ENCODE measurements around the gene VPS26A.
"Not testable (repeated sequence)": the region's sequence is repeated elsewhere in the genome, so short reads cannot be mapped to it uniquely, and the experiment has no call there.

The VPS26A gene

DNA sequence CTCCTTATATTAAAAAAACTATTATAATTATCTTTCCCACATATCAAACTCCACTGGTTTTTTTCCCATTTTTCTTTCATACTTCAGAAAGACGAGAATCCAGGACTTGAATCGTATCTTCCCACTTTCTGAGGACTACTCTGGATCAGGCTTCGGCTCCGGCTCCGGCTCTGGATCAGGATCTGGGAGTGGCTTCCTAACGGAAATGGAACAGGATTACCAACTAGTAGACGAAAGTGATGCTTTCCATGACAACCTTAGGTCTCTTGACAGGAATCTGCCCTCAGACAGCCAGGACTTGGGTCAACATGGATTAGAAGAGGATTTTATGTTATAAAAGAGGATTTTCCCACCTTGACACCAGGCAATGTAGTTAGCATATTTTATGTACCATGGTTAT, 20.2 kb upstream of the VPS26A start:
- DNase-seq, result no peak

DNA sequence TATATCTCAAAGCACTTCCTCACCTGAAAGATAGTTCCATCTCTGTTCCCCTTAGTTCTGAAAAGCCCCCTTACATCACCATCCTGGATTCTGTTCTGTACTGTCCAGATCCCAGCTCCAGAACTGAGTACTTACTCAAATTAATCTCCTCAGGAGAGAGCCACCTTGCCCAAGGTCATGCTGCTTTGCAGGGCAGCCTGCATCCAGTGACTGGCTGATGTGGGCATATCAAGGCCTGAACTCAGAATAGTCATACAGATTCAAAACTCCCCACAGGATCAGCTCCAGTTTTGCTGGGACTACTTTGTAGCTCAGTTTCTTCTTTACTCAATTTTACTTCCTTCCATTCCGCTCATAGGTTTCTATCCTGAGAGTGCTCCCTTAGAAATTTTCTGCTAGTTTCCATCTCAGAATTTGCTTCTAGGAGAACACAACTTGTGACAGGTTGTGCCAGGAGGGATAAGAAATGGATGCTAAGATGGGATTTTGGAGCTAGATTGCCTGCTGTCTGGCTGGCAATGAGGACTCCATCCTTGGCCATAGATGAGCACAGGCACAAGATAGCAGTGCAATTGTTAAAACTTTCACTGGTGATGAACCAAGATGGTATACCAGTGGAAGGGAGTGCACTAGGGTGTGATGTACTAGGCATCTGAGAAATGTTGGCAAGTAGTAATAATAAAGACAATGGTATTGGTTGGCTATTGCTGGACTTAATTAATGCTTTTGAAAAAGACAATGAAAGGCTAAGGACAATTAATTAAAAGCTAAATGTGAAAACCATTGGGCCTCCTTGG, 18.8 kb upstream of the VPS26A start:
- no peak for DNase-seq

DNA sequence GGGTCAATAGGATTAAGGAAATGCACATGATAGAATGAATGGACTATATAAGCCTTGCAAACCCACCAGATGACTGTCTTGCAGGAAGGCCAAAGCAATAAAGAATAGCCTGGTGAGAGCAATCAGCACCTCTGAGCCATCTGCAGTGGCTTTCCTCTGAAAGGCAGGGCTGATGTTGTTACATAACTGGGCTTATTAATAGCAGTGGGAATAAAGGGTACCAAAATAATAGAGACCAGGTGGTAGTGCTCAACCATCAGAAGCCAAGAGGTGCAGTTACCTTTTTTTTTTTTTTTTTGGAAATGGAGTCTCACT, 16.8 kb upstream of the VPS26A start:
- DNase-seq, result no peak

DNA sequence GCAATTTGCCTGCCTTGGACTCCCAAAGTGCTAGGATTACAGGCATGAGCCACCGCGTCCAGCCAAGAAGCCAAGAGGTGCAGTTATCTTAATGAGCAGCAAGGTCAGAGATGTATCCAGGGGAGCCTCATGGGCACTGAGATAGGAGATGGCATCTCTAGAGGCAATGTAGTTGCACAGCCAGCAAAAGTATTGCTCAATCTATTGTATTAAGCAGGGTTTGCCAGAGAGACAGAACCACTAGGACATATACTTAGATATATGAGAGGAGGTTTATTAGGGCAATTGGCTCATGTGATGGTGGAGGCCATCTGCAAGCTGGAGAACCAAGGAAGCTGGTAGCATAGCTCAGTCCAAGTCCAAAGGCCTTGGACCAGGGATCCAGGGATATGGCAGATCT, 16.3 kb upstream of the VPS26A start:
- DNase-seq, result no peak

DNA sequence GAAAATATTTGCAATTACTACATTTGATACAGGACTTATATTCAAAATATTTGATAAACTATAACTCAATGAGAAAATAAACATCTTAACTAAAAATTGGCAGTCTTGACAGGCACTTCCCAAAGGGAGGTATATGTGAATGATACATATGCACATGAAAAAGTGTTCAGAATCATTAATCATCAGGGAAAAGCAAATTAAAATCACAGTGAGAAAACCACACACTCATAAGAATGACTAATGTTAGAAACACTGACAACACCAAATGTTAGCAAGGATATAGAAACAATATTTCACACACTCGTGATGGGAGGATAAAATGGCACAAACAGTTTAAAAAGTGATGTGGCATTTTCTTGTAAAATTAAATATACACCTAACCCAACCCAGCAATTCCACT, 4.1 kb upstream of the VPS26A start:
- no peak for DNase-seq

DNA sequence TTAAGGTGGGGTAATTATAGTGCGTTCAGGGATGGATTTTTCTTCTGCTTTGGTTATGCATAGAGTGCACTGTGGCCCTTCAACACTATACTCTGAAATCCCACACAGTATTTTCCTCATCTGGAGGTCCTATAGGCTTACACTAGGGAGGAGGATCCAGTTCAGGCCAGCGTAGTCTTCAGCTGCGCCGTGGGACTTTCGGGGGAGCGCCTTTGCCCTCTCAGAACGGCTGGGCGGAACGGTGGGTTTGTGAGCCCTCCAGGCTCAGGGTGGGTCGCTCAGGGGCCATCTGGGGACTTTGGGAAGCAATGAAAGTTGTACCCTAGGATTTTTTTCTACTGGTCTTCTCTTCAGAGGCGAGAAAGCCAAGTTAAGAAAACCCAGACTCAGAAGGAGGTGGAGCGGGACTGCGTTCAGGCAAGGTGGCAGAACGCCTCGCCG, 652 bp upstream of the VPS26A start:
- DNase-seq, result no peak

DNA sequence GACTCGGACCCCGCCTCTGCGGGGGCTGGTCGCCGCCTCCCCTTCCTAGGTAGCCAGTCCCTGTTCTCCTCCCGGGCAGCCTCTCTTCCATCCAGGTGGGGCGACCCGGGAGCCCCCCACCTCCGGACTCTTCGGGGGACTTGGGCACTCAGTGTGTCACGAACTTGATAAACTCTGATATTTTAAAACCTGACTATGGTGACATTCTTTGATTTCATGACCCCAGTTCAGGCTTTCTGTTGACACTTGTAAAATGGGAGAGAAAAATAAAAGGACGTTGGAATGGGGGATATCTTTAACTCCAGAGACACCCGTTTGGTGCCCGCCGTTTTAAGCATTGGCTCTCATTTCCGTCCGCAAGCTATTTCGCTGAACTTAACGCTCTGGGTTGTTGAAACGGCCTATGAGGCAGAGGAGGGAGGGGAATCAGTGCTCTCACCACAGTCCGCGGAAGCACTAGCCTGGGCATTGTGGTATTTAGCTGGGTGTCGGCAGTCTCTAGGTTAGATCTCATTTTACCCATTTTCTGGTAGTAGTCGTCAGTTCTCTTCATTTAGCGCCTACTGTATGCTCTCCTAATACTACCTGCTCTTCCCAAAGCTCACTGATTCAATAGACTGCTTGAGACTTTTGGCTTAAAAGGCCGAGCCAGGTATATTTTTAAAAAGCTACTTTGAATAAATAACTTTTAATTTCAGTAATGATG, 738 bp downstream of the VPS26A start:
- peak; percentile 42 for DNase-seq

DNA sequence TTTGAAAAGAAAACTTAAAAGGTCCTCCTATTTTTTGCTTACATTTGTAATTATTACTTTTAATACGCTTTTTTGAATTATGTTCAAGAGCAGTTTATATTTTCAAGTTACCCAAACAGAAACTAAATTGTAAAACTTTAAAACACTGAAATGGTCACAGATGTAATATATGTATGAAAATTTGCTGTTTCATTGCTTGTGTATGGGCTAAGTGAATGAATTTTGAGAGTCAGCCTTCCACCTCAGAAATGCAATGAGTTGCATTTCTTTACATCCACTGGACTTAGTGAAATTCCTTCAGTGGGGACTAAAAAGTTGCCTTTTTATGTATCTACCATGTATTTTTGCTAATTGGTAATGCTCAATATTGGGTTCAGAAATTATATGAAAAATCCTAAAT, 1.6 kb downstream of the VPS26A start:
- no peak for DNase-seq

DNA sequence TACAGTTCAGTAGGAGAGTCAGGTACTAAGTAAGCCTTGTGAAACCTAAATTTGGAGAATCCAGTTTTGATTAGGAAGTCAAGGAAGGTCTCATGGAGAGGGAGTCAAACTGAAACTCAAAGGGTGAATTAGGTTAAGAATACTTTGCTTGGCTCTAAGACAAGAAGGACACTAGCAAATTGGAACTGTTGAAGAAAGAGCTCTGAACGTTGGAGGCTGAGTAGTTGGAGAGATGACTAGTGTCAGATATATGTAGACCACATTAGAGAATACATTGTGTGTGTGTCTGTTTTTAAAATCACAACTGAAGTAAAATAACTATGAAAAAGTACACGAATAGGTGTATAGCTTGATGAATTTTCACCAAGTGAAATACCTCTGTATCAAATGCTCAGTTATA, 6.3 kb downstream of the VPS26A start:
- DNase-seq, result no peak

DNA sequence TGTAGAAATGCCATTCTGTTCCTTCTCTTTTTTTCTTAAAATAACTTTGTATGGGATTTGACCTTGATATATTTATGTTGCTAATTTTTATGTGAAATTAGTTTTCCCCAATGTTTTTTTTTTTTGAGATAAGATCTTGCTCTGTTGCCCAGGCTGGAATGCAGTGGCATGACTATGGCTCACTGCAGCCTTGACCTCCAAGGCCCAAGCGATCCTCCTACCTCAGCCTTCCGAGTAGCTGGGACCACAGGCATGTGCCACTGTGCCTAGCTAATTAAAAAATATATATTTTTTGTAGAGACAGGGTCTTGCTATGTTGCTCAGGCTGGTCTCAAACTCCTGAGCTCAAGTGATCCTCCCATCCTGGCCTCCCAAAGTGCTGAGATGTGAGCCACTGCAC, 16.0 kb downstream of the VPS26A start:
- DNase-seq, result no peak

DNA sequence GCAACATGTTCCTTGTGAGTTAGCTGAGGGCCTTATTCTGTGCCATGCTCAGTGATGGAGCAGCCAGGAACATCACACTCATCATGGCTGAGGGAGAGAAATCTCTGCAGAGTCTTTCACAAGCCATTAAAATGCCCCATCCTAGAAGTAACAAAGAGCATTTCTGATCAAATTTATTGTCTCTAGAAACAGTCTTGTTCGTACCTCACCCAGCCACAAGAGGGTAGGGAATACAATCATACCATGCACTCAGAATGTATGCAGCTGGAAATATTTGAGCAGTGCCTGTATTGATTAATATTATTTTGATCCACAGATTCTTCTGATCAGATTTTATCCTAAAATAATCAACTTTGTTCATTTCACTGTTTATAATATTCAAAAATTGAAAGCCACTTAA, 17.3 kb downstream of the VPS26A start:
- no peak for DNase-seq

DNA sequence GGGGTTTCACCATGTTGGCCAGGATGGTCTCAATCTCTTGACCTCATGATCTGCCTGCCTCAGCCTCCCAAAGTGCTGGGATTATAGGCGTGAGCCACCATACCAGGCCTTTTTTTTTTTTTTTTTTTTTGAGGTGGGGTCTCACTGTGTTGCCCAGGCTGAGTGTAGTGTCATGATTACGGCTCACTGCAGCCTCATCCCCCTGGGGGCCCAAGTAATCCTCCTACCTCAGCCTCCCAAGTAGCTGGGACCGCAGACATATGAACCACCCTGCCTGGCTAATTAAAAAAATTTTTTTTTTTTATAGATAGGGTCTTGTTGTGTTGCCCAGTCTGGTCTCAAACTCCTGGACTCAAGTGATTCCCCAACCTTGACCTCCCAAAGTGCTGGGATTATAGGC, 18.1 kb downstream of the VPS26A start:
- DNase-seq, result not testable (repeated sequence)

DNA sequence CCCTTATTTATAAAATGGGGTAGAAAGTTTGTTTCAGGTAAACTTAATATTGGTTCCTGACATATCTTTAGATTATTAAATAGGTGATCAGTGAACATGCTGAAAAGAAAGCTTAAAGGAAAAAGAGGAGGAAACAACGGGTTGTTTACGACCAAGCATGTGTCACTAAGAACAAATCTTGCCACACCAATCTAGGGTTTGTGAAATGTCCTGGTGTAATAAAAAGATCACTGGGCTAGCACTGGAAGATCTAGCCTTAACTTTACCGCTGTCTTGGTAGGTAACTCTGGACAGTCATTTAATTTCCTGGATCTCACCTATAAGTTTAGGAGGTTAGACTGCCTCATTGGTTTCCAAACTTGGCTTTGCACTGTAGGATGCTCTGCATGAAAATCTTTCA, 19.0 kb downstream of the VPS26A start:
- DNase-seq, result no peak

DNA sequence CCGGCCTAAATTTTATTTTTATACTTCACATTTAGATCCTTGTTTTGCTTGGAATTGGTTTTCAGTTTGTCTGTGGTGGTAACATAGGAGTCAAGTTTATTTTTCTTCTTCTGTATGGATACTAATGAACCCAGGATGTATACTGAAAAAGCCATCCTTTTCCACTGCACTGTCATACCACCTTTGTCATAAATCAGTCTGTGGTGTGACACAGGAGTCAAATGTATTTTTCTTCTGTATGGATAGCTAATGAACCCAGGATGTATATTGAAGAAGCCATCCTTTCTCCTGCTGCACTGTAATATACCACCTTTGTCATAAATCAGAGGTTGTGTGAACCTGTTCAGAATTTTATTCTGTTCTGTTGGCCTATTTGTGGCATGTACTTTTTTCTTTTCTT, 21.4 kb downstream of the VPS26A start:
- DNase-seq, result no peak

DNA sequence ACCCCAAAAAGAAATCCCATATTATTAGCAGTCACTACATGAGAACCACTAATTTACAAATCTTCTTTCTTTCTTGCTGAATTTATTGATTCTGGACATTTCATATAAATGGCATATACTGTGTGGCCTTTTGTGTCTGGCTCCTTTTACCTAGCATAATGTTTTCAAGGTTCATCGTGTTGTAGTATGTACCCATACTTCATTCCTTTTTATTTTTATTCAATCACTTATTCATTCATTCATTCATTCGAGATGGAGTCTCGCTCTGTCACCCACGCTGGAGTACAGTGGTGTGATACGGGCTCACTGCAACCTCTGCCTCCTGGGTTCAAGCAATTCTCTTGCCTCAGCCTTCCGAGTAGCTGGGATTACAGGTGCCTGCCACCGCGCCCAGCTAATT, 21.9 kb downstream of the VPS26A start:
- no peak for DNase-seq

DNA sequence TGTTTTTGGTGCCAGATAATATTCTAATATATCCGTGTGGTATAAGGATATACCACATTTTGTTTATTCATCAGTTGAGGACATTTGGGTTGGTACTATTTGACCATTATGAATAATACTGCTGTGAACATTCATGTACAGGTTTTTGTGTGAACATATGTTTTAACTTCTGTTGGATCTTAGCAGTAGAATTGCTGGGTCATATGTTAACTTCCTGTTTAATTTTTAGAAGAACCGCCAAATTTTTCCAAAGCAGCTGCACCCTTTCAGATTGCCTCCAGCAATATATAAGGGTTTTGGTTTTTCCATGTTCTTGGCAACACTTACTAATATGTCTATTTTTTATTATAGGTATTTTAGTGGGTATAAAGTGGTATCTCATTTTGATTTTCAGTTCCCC, 22.8 kb downstream of the VPS26A start:
- no peak for DNase-seq

DNA sequence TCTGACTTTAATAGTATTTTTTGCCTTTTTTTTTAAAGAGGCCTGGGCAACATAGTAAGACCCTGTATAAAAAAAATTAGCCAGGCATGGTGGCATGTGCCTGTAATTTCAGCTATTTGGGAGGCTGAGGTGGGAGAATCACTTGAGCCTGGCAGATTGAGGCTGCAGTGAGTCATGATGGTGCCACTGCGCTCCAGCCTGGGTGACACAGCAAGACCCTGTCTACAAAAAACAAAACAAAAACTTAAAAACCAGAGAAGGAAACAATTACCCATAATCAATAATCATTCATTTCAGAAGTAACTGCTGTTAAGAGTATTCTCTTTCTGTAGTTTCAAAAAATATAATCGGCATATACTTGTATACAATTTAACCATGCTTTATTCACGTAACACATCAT, 28.0 kb downstream of the VPS26A start:
- no peak for DNase-seq

DNA sequence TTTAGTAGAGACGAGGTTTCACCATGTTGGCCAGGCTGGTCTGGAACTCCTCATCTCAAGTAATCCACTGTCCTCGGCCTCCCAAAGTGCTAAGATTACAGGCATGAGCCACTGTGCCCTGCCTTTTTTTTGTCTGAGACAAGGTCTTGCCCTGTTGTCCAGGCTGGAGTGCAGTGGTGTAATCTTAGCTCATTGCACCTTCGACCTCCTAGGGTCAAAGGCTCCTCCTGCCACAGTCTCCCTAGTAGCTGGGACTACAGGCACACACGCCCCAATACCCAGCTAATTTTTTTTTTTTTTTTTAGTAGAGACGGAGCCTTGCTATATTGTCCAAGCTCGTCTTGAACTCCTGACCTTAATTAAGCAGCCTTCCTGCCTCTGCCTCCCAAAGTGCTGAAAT, 29.2 kb downstream of the VPS26A start:
- no peak for DNase-seq

DNA sequence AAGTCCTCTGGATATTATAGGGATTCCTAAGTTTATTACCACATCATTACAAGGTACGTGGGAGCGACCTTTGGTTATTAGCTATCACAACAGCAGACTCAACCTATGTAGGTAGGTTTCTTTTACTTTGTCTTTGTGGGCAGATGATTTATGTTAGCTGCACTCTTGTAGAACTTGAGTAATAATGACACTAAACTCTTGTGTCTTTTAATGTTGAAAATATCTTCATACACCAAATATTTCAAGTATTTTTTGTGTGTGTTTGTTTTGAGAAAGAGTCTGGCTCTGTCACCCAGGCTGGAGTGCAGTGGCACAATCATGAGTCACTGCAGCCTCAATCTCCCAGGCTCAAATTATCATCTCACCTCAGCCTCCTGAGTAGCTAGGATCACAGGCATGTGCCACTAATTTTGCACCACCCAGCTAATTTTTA, 36.8 kb downstream of the VPS26A start:
- no peak for DNase-seq

DNA sequence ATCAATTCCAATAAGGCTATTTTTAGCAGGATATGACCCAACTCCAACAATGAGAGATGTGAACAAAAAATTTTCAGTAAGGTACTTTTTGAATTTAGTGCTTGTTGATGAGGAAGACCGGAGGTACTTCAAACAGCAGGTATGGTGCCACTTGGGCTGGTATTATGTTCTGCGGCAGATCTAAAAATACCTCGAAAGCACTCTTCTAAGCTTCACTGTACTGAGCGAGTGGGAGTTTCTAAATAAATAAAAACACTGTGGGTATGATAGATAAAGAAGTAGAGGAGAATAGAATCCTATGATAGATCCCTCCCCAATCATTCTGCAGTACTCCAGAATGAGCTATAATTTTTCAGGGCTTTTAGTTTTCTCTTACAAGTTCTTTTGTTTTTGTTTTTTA, 44.5 kb downstream of the VPS26A start:
- DNase-seq, result no peak

DNA sequence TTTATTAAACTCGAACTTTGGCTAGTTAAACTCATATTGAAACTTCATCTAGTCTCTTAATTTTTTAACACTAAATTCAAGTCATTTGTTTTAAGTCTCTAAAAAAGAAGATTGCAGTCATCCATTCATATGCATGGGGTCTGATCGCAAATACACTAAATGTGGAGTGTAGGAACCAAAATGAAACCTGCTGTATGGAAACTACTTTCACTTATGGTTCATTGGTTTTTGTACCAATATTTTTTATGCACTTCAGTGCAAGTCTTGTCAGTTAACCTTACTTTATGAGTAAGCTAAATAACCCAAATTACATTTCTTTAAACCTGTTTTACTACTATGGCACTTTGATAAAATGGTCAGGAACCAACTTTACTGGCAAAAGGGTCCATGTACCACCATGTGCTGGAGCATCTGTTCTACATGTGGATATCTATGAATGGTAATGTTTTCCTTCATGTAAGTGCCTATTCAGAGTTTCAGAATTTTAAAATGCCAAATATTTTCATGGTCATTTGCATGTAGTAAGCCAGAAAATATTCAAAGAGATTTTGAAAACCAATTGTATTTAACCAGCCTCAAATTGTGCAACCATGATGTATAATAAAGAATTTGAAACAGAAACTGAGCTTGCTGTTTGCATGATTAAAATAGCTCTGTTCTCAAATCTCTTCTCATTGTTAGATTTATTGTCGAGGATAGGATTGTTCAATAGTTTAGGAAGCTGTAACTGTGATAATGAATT, 48.4 kb downstream of the VPS26A start:
- DNase-seq, result no peak

DNA sequence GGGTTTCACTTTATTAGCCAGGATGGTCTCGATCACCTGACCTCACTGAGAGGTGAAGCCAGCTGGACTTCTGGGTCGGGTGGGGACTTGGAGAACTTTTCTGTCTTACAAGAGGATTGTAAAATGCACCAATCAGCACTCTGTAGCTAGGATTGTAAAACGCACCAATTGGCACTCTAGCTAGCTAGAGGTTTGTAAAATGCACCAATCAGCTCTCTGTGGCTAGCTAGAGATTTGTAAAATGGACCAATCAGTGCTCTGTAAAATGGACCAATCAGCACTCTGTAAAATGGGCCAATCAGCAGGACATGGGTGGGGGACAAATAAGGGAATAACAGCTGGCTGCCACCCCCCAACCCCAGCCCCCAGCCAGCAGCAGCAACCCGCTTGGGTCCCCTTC, 51.3 kb downstream of the VPS26A start:
- not testable (repeated sequence) for DNase-seq

DNA sequence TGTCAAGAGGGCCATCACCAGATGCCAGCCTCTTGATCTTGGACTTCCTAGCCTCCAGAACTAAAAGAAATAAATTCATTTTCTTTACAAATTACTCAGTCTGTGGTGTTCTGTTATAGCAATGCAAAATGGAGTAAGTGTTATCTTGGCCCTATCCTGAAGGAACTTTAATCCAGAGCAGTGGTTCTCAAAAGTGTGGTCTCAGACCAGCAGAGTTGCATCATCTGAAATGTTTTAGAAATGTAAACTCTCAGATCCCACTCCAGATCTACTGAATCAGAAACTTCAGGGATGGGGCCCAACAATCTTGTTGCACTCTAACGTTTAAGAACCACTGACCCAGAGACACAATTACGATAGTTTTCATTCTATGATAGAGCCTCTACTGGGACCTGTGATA, 52.8 kb downstream of the VPS26A start:
- no peak for DNase-seq

DNA sequence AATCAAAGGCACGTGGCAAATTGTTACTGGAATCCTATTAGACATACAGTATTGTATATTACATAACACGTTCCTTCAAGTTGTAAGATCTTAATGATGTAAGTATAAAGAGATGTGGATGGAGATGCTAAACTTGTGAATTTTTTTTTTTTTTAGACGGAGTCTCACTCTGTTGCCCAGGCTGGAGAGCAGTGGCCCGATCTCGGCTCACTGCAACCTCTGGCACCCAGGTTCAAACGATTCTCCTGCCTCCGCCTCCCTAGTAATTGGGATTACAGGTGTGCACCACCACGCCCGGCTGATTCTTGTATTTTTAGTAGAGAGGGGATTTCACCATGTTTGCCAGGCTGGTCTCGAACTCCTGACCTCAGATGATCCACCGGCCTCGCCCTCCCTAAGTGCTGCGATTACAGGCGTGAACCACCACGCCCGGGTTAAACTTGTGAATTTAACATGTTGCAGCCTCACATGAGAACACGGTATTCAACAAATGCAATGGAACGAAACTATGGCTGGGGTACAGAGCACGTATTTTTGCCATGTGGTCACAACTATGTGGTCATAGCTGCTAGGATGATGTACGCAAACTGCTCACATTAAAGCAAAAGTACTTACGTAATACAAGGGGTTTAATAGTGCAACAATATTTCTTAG, 55.2 kb downstream of the VPS26A start:
- no peak for DNase-seq

Measured in NCI-H748 treated with DMSO at 0.1 percent for 48 hours (cell line).